Measurements from ENCODE around the gene TRIM2. TPM values are rescaled to one million over a fixed set of nuclear protein-coding genes. Genes with fewer than 3 reads are reported as not detected.

The TRIM2 gene
- total and polyA plus RNA-seq, 10 of the 15 experiments (the other 5 are each of a cell fraction or from before 2014, with no cell fraction given): 0.06 to 0.19 (median 0.15) TPM; not detected in 3

- Histone ChIP-seq H3K4me3 (no peak overlapping the region), H3K9ac (ENCODE audit: control insufficient read depth, insufficient read depth, low read length) (no peak overlapping the region), H3K36me3 (ENCODE audit: control insufficient read depth in 2 of 2, insufficient read depth in 2 of 2, low read length in 1 of 2) (no peaks in the 10 kb centered on the region), H3K27ac (ENCODE audit: control insufficient read depth, insufficient read depth) (no peak overlapping the region), H3K27me3 (replicated peaks in 1 of 2; ENCODE audit: control insufficient read depth in 2 of 2, insufficient read depth in 2 of 2, low read length in 1 of 2) (peaks cover 0 to 3% of the 10 kb centered on the region in 2 experiments; a peak in 1 of 4 replicates), H3K79me2 (ENCODE audit: control insufficient read depth, insufficient read depth, low read length) (no peaks in the 10 kb centered on the region), H2AFZ (ENCODE audit: control insufficient read depth, low read depth, low read length) (no peak overlapping the region), H3K4me1 (ENCODE audit: control insufficient read depth, insufficient read depth, low read length) (peaks cover 3% of the 10 kb centered on the region; the same call in 1 of the 2 replicates), H3K4me2 (ENCODE audit: control insufficient read depth, insufficient read depth) (no peak overlapping the region), H4K20me1 (ENCODE audit: control insufficient read depth, insufficient read depth) (no peaks in the 10 kb centered on the region), H3K9me3 (replicated peaks; ENCODE audit: control insufficient read depth, insufficient read depth, low read length) (peaks cover 2% of the 10 kb centered on the region; the same call in 1 of the 3 replicates)
- FAIRE-seq (no peak), DNase-seq (ENCODE audit: low read depth, low spot score) (no peak), ATAC-seq (no peak)
- ChIA-PET POLR2A (no interaction called here), RAD21 (ENCODE audit: unreplicated experiment) (no interaction called here), SMC1A (ENCODE audit: uncharacterized antibody, unreplicated experiment) (no interaction called here), CTCF (interaction anchor here (1.2 kb wide), 1 partner anchor 10 kb away, joined by 3 read pairs; no protein-coding TSS in a partner anchor)
- 0% methylated on average over 4 of the region's 4 CpGs for WGBS (ENCODE audit: insufficient coverage, insufficient replicate concordance, low lambda C conversion rate, missing lambda C conversion rate)
- BruUV-seq (replicated peaks): no TSS peak
- in situ Hi-C loops (cut with MboI) (no loop called here), intact Hi-C loops (cut with micrococcal nuclease; ENCODE audit: unreplicated experiment) (no loop called here)
- TF ChIP-seq RELB (IDR thresholded peaks at IDR 0.05; ENCODE audit: low read depth) (no peak), IRF4 (IDR thresholded peaks at IDR 0.05; ENCODE audit: low read depth, low read length) (no peak), FOXK2 (IDR thresholded peaks at IDR 0.05) (no peak), NKRF (conservative IDR thresholded peaks at IDR 0.05) (no peak), PBX3 (IDR thresholded peaks at IDR 0.05; ENCODE audit: insufficient replicate concordance, low read depth, low read length) (no peak), SUPT20H (IDR thresholded peaks at IDR 0.05; ENCODE audit: borderline replicate concordance, control insufficient read depth, low read depth, low read length) (no peak), CBX3 (IDR thresholded peaks at IDR 0.05; ENCODE audit: borderline replicate concordance, low read depth) (no peak), POLR2A (IDR thresholded peaks at IDR 0.05; ENCODE audit: low read depth, low read length) (no peak), POLR2AphosphoS2 (IDR thresholded peaks at IDR 0.05; ENCODE audit: low read depth, low read length) (no peak), MTA2 (IDR thresholded peaks at IDR 0.05; ENCODE audit: low read depth) (no peak), JUNB (IDR thresholded peaks at IDR 0.05) (no peak), ZBTB40 (IDR thresholded peaks at IDR 0.05; ENCODE audit: borderline replicate concordance) (no peak)
Observed at GRCh38 chr4:153259661-153260060, 55.4 kb downstream of the TRIM2 start.
